Measurements from ENCODE around the gene ETV3L.

DNA sequence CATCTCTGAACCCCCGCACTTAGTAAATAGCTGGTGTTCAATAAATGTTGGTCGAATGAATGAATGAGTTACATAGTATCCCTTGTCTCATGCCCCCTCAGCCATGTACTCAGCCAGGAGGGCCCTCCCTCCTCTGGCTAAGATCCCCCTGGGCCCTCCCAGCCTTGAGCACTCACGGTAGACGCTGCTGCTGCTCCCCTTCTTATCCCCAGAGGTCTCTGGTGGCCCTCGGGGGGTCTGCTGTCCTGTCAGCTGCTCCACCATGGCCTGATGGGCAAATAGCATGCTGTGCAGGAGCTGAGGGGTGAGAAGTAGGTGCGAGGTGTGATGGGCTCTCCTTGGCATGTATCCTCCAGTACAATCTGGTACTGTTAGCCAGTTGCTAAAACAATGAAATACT, 1.9 kb downstream of the ETV3L start:
- no peak for TF ChIP-seq POLR2A (IDR thresholded peaks at IDR 0.05)
- TF ChIP-seq, protein P1, sequence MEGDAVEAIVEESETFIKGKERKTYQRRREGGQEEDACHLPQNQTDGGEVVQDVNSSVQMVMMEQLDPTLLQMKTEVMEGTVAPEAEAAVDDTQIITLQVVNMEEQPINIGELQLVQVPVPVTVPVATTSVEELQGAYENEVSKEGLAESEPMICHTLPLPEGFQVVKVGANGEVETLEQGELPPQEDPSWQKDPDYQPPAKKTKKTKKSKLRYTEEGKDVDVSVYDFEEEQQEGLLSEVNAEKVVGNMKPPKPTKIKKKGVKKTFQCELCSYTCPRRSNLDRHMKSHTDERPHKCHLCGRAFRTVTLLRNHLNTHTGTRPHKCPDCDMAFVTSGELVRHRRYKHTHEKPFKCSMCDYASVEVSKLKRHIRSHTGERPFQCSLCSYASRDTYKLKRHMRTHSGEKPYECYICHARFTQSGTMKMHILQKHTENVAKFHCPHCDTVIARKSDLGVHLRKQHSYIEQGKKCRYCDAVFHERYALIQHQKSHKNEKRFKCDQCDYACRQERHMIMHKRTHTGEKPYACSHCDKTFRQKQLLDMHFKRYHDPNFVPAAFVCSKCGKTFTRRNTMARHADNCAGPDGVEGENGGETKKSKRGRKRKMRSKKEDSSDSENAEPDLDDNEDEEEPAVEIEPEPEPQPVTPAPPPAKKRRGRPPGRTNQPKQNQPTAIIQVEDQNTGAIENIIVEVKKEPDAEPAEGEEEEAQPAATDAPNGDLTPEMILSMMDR (IDR thresholded peaks at IDR 0.05), result no peak

All from body of pancreas (tissue), 4 donors.